Hepatocyte (in vitro differentiated cells): ENCODE data around the gene TMEM242. TPM values are rescaled to one million over a fixed set of nuclear protein-coding genes. Genes with fewer than 3 reads are reported as not detected.

ENCODE experiments used
- DNase-seq: peaks from one replicate; pipeline ENCODE4 v3.0.0-alpha.2; 2016; ENCODE audit warnings: low spot score
- H2AFZ ChIP-seq: fragments of 200-600 bp; sonication (generic); 2 replicates; pipeline ENCODE4 v1.6.0; 2016; ENCODE audit warnings: antibody characterized with exemption, mild to moderate bottlenecking
- H3K27ac ChIP-seq: fragments of 200-600 bp; sonication (generic); 2 replicates; pipeline ENCODE4 v1.5.1; 2016; ENCODE audit warnings: mild to moderate bottlenecking
- H3K27me3 ChIP-seq: fragments of 200-600 bp; sonication (generic); 2 replicates; pipeline ENCODE4 v1.6.1; 2016
- H3K36me3 ChIP-seq: fragments of 200-600 bp; sonication (generic); replicated peaks from 2 replicates; pipeline ENCODE4 v1.5.1; 2016; ENCODE audit warnings: low read depth; ENCODE audit not compliant: insufficient read depth
- H3K4me1 ChIP-seq: fragments of 200-600 bp; sonication (generic); 2 replicates; pipeline ENCODE4 v1.5.1; 2016; ENCODE audit warnings: mild to moderate bottlenecking, moderate library complexity; ENCODE audit not compliant: insufficient read depth
- H3K4me2 ChIP-seq: fragments of 200-600 bp; sonication (generic); 2 replicates; pipeline ENCODE4 v1.6.0; 2016
- H3K4me3 ChIP-seq: fragments of 200-600 bp; sonication (generic); 2 replicates; pipeline ENCODE4 v1.5.1; 2016; ENCODE audit warnings: mild to moderate bottlenecking
- H3K79me2 ChIP-seq: fragments of 200-600 bp; sonication (generic); 2 replicates; pipeline ENCODE4 v1.6.0; 2017; ENCODE audit warnings: mild to moderate bottlenecking
- H3K9me2 ChIP-seq: fragments of 200-600 bp; sonication (generic); replicated peaks from 2 replicates; pipeline ENCODE4 v1.6.0; 2017; ENCODE audit warnings: mild to moderate bottlenecking; ENCODE audit not compliant: insufficient read depth
- H3K9me3 ChIP-seq: fragments of 200-600 bp; sonication (generic); 2 replicates; pipeline ENCODE4 v1.5.1; 2016; ENCODE audit warnings: low read depth, mild to moderate bottlenecking
- H4K20me1 ChIP-seq: fragments of 200-600 bp; sonication (generic); 2 replicates; pipeline ENCODE4 v1.6.0; 2016; ENCODE audit warnings: mild to moderate bottlenecking; ENCODE audit not compliant: insufficient read depth, poor library complexity, severe bottlenecking
- EZH2 ChIP-seq: fragments of 200-600 bp; sonication (generic); IDR thresholded peaks from 2 replicates; pipeline ENCODE4 v1.6.1; 2016; ENCODE audit warnings: antibody characterized with exemption, mild to moderate bottlenecking, borderline replicate concordance
- EZH2phosphoT487 ChIP-seq: fragments of 200-600 bp; sonication (generic); IDR thresholded peaks from one replicate; pipeline ENCODE4 v1.6.1; 2018; ENCODE audit warnings: antibody characterized with exemption, mild to moderate bottlenecking, low read depth, moderate library complexity; ENCODE audit not compliant: unreplicated experiment, severe bottlenecking
- WGBS: methylation state at CpG from one replicate; pipeline ENCODE4 v1.1.6; 2016; ENCODE audit warnings: low lambda C conversion rate; ENCODE audit errors: missing lambda C conversion rate; 5-methylcytosine and 5-hydroxymethylcytosine counted together
- polyA plus RNA-seq: library from polyadenylated mRNA; unstranded; fragments of >200 nt; fragmentation: Nextera tagmentation; extraction: Ambion mirVana; gene quantifications from 2 replicates; pipeline ENCODE4 v1.2.1, GENCODE V29; 2016
- total RNA-seq: library from RNA; depleted of rRNA; stranded (reverse); fragments of >200 nt; gene quantifications from 2 replicates; pipeline ENCODE4 v1.2.3, GENCODE V29; 2014
- TF ChIP-seq, protein P1 (sequence below): fragments of 200-600 bp; sonication (generic); IDR thresholded peaks from 2 replicates; pipeline ENCODE4 v1.5.1; 2016; ENCODE audit warnings: antibody characterized with exemption, mild to moderate bottlenecking; ENCODE audit not compliant: poor library complexity

TMEM242 gene
- total and polyA plus RNA-seq, 2 experiments from 2014 or later: 9.0 to 13.7 TPM

DNA sequence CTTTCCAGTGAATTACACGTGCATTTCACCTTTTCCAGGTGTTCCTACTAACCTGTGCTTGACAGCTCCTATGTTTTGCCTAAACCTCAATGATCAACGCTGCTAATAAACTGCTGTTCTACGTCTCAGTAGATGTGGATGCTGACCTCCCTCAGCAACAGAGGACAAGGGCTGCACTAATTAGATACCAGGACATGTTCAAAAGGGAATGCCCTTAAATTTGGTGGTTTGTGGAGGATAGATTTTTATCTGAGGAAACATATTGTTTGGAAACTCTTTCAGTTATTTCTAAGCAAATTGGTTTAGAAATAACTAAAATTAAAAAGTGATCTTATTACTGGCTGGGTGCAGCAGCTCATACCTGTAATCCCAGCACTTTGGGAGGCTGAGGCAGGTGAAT is 38.6 kb upstream of the TMEM242 start:
- Histone ChIP-seq H3K4me1 (no peaks in the 10 kb centered on the region), H3K27me3 (no peaks in the 10 kb centered on the region), H3K36me3 (no peaks in the 10 kb centered on the region), H3K9me3 (no peaks in the 10 kb centered on the region), H3K9me2 (no peaks in the 10 kb centered on the region), H3K27ac (no peak overlapping the region), H2AFZ (no peak overlapping the region), H3K79me2 (no peaks in the 10 kb centered on the region), H3K4me3 (no peak overlapping the region), H3K4me2 (no peak overlapping the region), H4K20me1 (no peaks in the 10 kb centered on the region)
- TF ChIP-seq, protein P1, sequence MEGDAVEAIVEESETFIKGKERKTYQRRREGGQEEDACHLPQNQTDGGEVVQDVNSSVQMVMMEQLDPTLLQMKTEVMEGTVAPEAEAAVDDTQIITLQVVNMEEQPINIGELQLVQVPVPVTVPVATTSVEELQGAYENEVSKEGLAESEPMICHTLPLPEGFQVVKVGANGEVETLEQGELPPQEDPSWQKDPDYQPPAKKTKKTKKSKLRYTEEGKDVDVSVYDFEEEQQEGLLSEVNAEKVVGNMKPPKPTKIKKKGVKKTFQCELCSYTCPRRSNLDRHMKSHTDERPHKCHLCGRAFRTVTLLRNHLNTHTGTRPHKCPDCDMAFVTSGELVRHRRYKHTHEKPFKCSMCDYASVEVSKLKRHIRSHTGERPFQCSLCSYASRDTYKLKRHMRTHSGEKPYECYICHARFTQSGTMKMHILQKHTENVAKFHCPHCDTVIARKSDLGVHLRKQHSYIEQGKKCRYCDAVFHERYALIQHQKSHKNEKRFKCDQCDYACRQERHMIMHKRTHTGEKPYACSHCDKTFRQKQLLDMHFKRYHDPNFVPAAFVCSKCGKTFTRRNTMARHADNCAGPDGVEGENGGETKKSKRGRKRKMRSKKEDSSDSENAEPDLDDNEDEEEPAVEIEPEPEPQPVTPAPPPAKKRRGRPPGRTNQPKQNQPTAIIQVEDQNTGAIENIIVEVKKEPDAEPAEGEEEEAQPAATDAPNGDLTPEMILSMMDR: no peak
- TF ChIP-seq EZH2 (no peak), EZH2phosphoT487 (no peak)
- WGBS: 87% methylated on average over 3 of the region's 3 CpGs
- DNase-seq: no peak

DNA sequence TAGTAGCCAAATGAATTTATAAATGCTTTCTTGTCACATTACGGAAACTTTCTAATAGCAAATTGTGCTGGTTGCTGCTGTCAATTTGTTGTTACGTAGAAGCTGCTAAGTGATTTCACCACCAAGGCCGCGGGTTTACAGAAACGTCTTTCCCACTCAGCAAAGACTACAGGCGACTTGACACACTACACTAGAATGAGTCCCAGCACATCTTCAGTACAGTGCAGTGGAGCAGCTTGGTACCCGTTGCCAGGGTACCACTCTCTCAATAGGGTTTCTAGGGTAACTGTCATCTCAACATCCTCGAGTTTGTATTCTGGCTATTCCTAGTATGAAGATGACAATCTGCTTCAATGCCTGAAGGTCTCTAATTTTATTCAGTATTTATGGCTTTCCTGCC is 35.0 kb upstream of the TMEM242 start:
- Histone ChIP-seq H4K20me1 (no peaks in the 10 kb centered on the region), H2AFZ (no peak overlapping the region), H3K9me2 (no peaks in the 10 kb centered on the region), H3K36me3 (no peaks in the 10 kb centered on the region), H3K4me2 (no peak overlapping the region), H3K27ac (no peak overlapping the region), H3K79me2 (no peaks in the 10 kb centered on the region), H3K9me3 (no peaks in the 10 kb centered on the region), H3K4me3 (no peak overlapping the region), H3K27me3 (no peaks in the 10 kb centered on the region), H3K4me1 (no peaks in the 10 kb centered on the region)
- 85% methylated on average over 8 of the region's 8 CpGs for WGBS
- DNase-seq: no peak
- TF ChIP-seq EZH2phosphoT487 (no peak), EZH2 (no peak)

DNA sequence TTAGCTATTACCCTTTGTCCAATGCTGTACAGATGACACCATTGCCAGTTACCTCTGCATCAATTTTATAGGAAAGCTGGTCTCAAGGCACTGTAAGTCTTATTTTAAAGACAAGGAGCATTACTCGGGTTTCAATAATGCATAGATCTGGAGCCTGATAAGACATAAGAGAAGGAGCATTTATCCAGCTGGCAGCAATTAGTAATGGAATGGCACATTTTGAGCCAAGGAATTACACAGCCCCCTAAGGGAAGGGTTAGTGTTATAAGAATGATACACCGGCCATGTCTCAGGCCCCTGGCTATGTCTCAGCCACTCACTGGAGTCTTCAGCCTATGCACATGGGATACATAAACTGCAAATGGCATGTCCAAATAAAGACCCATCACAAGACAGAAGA is 23.1 kb upstream of the TMEM242 start:
- Histone ChIP-seq H3K4me2 (no peak overlapping the region), H3K27me3 (no peaks in the 10 kb centered on the region), H3K9me2 (no peaks in the 10 kb centered on the region), H3K36me3 (no peaks in the 10 kb centered on the region), H3K4me1 (no peaks in the 10 kb centered on the region), H2AFZ (no peak overlapping the region), H3K4me3 (no peak overlapping the region), H3K27ac (no peak overlapping the region), H4K20me1 (no peaks in the 10 kb centered on the region), H3K79me2 (no peaks in the 10 kb centered on the region), H3K9me3 (no peaks in the 10 kb centered on the region)
- no peak for DNase-seq
- WGBS: 77% methylated on average over 2 of the region's 2 CpGs
- no peak for TF ChIP-seq EZH2phosphoT487
- TF ChIP-seq, protein P1: no peak
- TF ChIP-seq EZH2: no peak

DNA sequence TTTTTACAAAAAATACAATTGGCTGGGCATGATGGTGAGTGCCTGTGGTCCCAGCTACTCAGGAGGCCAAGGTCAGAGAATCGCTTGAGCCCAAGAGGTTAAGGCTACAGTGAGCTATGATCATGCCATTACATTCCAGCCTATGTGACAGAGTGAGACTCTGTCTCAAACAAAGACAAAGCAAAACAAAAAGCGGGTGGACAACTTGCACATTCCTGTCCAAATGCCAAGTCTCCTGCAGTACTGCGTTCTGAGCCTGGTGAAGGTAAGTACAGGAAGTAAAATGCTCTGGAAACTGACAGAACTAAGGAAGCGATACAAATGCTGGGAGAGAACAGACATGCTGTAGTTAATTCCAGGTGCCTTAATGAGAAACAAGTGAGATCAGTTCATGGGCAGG is 20.4 kb upstream of the TMEM242 start:
- DNase-seq: no peak
- 86% methylated on average over 4 of the region's 4 CpGs for WGBS
- H3K27me3 ChIP-seq: no peaks in the 10 kb centered on the region
- no peaks in the 10 kb centered on the region for H3K4me1 ChIP-seq
- no peak overlapping the region for H3K27ac ChIP-seq
- H2AFZ ChIP-seq: no peak overlapping the region
- H3K9me2 ChIP-seq: no peaks in the 10 kb centered on the region
- H3K4me3 ChIP-seq: no peak overlapping the region
- no peak overlapping the region for H3K4me2 ChIP-seq
- H3K9me3 ChIP-seq: no peaks in the 10 kb centered on the region
- H3K79me2 ChIP-seq: no peaks in the 10 kb centered on the region
- no peaks in the 10 kb centered on the region for H3K36me3 ChIP-seq
- no peaks in the 10 kb centered on the region for H4K20me1 ChIP-seq
- TF ChIP-seq EZH2: no peak
- TF ChIP-seq, protein P1: no peak
- TF ChIP-seq EZH2phosphoT487: no peak
